HG02943 (cell line): ENCODE results near the gene QSER1.
"Not testable (repeated sequence)": the region's sequence is repeated elsewhere in the genome, so short reads cannot be mapped to it uniquely, and the experiment has no call there.

Experiments used
- ATAC-seq: cut with Tn5 transposase; IDR thresholded peaks from one replicate; pipeline ENCODE4 v1.9.1; 2021; ENCODE audit warnings: mild to moderate bottlenecking, low read depth, moderate library complexity; ENCODE audit not compliant: unreplicated experiment

The QSER1 gene

GRCh38 chr11:32990481-32990880 is 97.9 kb downstream of the QSER1 start:
- ATAC-seq, result no peak

GRCh38 chr11:32991427-32991826 is 98.8 kb downstream of the QSER1 start:
- no peak for ATAC-seq

GRCh38 chr11:32991898-32992297 is 99.3 kb downstream of the QSER1 start:
- ATAC-seq, result no peak

GRCh38 chr11:33000181-33000580 is 107.6 kb downstream of the QSER1 start:
- no peak for ATAC-seq

- ATAC-seq, result no peak
Observed at GRCh38 chr11:33001281-33001680, 108.7 kb downstream of the QSER1 start.

- ATAC-seq, result no peak
Observed at GRCh38 chr11:33001751-33002542, 109.3 kb downstream of the QSER1 start.

GRCh38 chr11:33005175-33005574 is 112.6 kb downstream of the QSER1 start:
- no peak for ATAC-seq

GRCh38 chr11:33006010-33006409 is 113.4 kb downstream of the QSER1 start:
- no peak for ATAC-seq

- no peak for ATAC-seq
Observed at GRCh38 chr11:33013755-33014154, 121.1 kb downstream of the QSER1 start.

GRCh38 chr11:33015621-33016551 is 123.3 kb downstream of the QSER1 start, which contains the start of gene DEPDC7:
Gene DEPDC7, plus strand, starts transcription at chr11:33015878. Its CDS starts 78 bp downstream, at chr11:33015956.
- peak; percentile 66 for ATAC-seq

- ATAC-seq, result no peak
Observed at GRCh38 chr11:33016654-33017053, 124.0 kb downstream of the QSER1 start.

GRCh38 chr11:33017478-33017877 is 124.9 kb downstream of the QSER1 start:
- no peak for ATAC-seq

GRCh38 chr11:33017965-33018364 is 125.4 kb downstream of the QSER1 start:
- ATAC-seq, result no peak

- ATAC-seq, result no peak
Observed at GRCh38 chr11:33018840-33019239, 126.2 kb downstream of the QSER1 start.

- no peak for ATAC-seq
Observed at GRCh38 chr11:33021501-33021900, 128.9 kb downstream of the QSER1 start.

GRCh38 chr11:33021937-33022336 is 129.3 kb downstream of the QSER1 start:
- no peak for ATAC-seq

GRCh38 chr11:33025339-33025722 is 132.7 kb downstream of the QSER1 start:
- ATAC-seq, result no peak

GRCh38 chr11:33027233-33027632 is 134.6 kb downstream of the QSER1 start:
- no peak for ATAC-seq

- ATAC-seq, result no peak
Observed at GRCh38 chr11:33027846-33028536, 135.4 kb downstream of the QSER1 start.

GRCh38 chr11:33028537-33028914 is 135.9 kb downstream of the QSER1 start:
- ATAC-seq, result no peak

GRCh38 chr11:33029218-33029617 is 136.6 kb downstream of the QSER1 start:
- not testable (repeated sequence) for ATAC-seq
